Astrocyte (in vitro differentiated cells and primary cell): ENCODE results near the gene USF3.

Source experiments
- EZH2 ChIP-seq: IDR thresholded peaks from 2 replicates; pipeline ENCODE4 v1.6.1; 2012; ENCODE audit warnings: mild to moderate bottlenecking, low read length, inconsistent platforms; ENCODE audit not compliant: insufficient read depth
- TF ChIP-seq, protein P1 (sequence below): IDR thresholded peaks from 2 replicates; pipeline ENCODE4 v1.5.1; 2011; ENCODE audit warnings: low read depth, mild to moderate bottlenecking, inconsistent platforms, low read length, moderate library complexity; ENCODE audit not compliant: insufficient read depth

DNA sequence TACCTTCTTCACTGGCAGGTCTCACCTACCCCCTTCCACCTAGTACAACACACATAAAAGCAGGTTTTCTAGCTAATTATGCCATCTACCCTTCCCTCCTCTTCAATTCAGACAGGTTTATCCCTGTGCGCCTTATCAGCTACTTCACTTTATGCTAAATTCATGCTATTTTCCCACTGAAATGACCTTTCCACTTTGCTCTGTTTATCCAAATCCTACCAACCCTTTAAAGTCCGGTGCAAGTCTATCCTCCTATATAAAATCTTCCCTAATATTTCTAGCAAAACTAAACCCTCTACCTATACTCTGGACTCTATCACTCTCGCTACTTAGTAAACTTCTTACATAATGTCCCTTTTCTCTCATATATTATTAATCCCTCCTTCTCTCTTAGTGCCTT lies 6.0 kb downstream of the USF3 start:
- TF ChIP-seq EZH2, result no peak
- TF ChIP-seq, protein P1, sequence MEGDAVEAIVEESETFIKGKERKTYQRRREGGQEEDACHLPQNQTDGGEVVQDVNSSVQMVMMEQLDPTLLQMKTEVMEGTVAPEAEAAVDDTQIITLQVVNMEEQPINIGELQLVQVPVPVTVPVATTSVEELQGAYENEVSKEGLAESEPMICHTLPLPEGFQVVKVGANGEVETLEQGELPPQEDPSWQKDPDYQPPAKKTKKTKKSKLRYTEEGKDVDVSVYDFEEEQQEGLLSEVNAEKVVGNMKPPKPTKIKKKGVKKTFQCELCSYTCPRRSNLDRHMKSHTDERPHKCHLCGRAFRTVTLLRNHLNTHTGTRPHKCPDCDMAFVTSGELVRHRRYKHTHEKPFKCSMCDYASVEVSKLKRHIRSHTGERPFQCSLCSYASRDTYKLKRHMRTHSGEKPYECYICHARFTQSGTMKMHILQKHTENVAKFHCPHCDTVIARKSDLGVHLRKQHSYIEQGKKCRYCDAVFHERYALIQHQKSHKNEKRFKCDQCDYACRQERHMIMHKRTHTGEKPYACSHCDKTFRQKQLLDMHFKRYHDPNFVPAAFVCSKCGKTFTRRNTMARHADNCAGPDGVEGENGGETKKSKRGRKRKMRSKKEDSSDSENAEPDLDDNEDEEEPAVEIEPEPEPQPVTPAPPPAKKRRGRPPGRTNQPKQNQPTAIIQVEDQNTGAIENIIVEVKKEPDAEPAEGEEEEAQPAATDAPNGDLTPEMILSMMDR, result no peak
